HS-5 (cell line): ENCODE results near the gene DEFB119.
"Not testable (repeated sequence)": the region's sequence is repeated elsewhere in the genome, so short reads cannot be mapped to it uniquely, and the experiment has no call there.

Experiments used
- DNase-seq: peaks from one replicate; pipeline ENCODE4 v3.0.0-alpha.2; 2012; ENCODE audit warnings: low read depth

DEFB119 gene, protein sequence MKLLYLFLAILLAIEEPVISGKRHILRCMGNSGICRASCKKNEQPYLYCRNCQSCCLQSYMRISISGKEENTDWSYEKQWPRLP

DNA sequence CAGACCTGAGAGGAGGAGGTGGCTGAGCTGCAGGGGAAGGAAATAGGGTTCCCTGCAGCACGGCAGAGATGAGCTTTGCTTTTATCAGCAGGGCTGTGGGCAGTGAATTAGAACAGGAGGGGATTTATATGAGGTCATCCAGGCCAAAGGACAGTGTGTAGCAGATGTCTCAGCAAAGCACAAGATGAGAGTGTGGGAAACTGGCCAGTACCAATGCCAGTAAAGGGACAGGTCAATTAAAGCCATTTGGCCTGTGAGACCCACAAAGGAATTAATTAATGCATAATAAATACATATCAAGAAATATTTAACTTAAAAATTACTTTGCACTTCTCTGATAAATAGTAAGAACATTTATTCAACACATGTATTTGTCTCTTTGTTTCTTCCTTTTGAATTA lies at the start of gene DEFB119:
Gene DEFB119, minus strand, starts transcription at position 101 of the 400 bp plus-strand sequence. CDS start 107 bp downstream, outside the sequence.
- DNase-seq = no peak

DNA sequence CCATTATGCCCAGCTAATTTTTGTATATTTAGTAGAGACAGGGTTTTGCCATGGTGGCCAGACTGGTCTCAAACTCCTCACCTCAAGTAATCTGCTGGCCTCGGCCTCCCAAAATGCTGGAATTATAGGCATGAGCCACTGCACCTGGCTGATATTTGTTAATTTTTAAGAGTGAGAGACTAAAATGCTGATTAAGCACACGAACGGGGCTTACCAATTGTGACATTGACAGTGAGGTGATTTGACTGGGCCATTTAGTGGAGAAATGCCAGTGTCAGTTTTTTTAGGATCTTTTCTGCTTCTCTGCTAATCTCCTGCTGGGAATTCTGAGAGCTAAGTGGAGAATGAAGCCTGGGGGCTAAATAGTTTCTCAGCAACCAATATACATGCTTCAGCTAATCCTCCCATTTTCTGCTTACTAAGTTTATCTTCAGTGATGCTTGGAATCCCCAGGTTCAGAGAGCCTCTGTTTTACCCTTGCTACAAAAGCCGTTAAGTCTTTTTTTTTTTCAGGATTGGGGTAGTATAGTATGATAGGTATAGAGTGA lies 40.3 kb upstream of the DEFB119 start:
- DNase-seq = no peak

DNA sequence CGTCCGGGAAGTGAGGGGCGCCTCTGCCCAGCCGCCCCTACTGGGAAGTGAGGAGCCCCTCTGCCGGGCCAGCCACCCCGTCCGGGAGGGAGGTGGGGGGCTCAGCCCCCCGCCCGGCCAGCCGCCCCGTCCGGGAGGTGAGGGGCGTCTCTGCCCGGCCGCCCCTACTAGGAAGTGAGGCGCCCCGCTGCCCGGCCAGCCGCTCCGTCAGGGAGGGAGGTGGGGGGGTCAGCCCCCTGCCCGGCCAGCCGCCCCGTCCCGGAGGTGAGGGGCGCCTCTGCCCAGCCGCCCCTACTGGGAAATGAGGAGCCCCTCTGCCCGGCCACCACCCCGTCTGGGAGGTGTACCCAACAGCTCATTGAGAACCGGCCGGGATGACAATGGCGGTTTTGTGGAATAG lies 37.2 kb upstream of the DEFB119 start:
- DNase-seq = not testable (repeated sequence)

DNA sequence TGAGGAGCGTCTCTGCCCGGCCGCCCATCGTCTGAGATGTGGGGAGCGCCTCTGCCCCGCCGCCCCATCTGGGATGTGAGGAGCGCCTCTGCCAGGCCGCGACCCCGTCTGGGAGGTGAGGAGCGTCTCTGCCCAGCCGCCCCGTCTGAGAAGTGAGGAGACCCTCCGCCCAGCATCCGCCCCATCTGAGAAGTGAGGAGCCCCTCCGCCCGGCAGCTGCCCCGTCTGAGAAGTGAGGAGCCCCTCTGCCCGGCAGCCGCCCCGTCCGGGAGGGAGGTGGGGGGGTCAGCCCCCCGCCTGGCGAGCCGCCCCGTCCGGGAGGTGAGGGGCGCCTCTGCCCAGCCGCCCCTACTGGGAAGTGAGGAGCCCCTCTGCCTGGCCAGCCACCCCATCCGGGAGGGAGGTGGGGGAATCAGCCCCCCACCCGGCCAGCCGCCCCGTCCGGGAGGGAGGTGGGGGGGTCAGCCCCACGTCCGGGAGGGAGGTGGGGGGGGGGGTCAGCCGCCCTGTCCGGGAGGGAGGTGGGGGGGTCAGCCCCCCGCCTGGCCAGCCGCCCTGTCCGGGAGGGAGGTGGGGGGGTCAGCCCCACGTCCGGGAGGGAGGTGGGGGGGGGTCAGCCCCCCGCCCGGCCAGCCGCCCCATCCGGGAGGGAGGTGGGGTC lies 36.6 kb upstream of the DEFB119 start:
- not testable (repeated sequence) for DNase-seq

DNA sequence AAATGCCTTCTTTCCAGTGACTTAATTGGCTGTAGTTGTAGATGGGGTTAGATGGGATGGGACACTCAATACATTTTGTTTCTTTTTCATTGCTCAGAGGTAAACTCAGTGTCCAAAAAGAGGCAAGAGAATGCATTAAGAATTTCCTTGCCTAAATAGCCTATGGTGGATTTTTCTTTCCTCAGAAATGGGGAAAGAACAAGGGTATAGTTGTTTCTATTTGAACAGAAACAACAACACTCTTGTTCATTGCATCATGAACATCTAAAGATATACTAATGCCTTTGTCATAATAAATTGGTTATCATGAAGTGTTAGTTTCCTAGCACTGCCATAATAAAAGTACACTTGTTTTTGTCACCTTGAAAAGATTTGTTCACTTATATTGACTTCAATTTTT lies 35.4 kb upstream of the DEFB119 start:
- no peak for DNase-seq

DNA sequence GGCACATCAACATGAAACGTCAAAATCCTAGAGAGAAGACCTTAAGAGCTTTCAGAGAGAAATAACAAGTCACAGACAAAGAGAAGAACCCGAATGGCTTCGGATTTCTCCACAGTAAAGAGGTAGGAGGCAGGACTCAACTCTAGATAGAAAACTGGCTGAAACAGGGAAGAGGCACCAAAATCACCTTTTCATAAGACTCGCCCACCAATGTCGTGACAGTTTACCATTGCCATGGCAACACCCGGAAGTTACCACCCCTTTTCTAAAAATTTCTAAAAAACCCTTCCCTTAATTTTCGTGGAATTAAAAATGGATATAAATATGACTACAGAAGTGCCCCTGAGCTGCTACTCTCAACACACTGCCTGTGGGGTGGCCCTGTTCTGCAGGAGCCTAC lies 27.9 kb upstream of the DEFB119 start:
- DNase-seq = no peak

DNA sequence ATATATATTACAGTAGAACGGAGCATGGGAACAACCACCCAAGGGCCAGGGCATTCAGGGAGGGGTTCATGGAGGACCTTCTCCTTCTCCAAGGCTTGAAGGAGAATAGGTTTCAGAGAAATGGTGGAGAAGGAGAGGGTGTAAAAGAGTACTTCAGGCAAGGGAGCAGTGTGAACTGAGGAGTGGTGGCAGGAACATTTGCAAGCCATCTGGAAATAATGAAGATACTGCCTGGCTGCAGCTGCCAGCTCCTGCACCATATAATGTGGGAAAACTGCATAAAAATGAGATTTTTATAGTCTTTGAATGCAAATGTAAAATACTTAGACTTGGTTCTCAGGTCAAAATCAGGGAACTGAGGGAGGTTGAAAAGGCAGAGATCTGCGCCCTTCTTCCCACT lies 25.3 kb upstream of the DEFB119 start:
- DNase-seq = no peak

DNA sequence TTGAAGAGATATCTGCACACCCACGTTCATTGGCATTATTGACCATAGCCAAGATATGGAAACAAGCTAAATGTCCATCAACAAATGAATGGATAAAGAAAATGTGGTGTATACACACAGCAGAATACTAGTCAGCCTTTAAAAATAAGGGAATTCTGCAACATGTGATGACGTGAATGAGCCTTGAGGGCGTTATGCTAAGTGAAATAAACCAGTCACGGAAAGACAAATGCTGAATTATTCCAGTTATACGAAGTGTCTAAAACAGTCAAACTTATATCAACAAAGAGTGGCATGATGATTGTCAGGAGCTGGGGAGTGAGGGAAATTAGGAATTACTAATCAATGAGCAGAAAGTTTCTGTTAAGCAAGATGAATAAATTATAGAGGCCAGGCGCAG lies 24.0 kb upstream of the DEFB119 start:
- DNase-seq = no peak

DNA sequence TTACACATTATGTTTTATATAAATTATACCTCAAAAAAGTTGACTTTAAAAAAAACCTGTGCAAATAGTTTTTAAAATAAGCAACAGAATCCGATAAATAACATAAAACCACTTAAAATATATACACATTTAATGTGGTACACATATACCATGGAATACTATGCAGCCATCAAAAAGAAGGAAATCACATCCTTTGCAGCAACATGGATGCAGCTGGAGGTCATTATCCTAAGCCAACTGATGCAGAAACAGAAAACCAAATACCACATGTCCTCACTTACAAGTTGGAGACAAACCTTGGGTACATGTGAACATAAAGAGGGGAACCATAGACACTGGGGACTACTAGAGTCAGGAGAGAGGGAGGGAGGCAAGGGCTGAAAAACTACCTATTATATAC lies 19.6 kb upstream of the DEFB119 start:
- no peak for DNase-seq

DNA sequence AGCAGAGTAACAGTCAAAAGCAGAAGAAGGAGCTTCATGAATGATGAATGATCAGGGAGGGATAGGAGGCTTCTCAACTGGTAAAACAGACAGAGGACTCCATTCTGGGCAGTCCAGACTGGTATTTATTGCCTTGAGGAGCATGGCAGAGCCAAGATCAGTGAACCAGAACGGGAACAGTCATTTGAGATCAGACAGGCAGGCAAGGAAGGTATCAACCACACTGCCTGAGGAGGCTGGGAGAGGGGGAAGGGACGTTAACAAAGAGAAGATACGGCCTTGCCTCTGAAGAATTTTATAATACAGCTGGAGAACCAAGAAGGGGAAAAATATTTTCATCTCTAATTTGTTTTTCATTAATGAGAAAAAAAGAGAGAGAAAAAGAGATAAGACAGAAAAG lies 15.7 kb upstream of the DEFB119 start, which contains the start of gene DEFB121:
Gene DEFB121, minus strand, starts transcription at position 101 of the 400 bp plus-strand sequence. Its CDS starts 63 bp downstream, at position 38.
- DNase-seq = no peak

DNA sequence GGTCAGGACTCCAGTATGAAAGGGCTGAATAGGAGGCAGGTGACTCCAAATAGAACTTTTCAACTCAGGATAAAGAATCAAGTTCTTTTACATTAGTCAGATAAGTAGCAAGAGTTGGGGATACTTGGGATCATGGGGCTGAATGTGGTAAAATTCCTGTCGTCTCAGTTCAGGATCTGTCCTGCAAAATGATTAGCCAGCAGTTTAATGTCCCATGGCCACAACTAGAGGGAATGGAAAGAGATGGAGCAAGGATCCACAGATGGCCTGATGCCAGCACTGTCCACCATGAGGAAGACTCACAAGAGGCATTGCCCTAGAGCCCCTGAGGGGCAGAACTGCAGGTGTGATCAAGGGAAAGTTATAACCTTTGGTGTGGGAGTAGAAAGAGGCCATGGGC lies 13.5 kb upstream of the DEFB119 start:
- no peak for DNase-seq

DNA sequence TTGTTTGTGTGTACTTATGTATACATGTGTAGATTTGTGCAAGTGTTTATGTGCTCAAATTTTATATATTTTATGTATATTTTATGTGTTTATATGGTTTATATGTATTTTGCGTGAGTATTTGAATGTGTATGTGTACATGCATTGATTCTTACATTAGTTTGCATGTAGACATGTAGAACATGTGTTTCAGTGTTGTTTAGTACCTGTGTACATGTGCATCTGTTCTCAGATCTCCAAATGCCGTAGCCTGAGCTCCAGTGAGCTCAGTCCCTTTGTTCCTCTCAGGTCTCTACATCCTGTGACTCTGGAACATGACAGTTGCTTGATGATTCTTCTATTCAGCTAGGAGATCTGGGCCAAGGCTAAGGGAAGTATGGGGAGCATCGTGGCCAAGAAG lies 4.5 kb upstream of the DEFB119 start:
- no peak for DNase-seq

DNA sequence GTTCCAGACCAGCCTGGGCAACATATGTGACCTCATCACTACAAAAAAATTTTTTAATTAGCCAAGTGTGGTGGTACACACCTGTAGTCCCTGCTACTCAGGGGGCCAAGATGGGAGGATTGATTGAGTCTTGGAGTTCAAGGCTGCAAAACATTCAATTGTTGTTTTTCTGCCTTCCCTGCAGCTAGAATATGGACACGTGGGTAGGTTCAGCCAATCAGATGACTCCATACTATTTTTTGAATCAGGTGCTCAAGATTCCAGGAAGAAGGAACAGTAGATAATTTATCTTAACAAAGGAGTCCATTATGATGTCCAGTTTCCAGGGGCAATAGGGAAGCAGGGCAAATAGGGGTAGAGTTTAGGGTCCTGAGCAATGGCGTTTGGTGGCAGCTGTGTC lies 2.4 kb upstream of the DEFB119 start:
- DNase-seq = no peak

DNA sequence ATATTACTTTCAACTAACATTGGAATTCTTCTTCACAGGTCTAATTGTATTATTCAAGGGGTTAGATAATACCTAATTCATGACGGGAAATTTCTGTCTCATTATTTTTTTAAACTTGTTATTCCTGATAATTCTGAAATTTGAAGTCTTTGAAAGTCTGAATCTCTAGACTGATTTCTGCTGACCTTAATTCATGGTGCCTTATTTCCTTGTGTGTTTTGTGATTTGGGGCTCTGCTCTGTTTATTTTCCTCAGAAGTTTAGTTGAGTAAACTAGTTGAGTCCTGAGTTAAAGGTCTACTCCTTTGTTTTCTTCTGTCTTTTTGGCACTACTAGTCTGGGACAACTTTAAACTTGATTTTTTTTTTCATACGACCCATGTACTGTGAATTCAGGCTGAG lies 16.0 kb downstream of the DEFB119 start:
- no peak for DNase-seq

DNA sequence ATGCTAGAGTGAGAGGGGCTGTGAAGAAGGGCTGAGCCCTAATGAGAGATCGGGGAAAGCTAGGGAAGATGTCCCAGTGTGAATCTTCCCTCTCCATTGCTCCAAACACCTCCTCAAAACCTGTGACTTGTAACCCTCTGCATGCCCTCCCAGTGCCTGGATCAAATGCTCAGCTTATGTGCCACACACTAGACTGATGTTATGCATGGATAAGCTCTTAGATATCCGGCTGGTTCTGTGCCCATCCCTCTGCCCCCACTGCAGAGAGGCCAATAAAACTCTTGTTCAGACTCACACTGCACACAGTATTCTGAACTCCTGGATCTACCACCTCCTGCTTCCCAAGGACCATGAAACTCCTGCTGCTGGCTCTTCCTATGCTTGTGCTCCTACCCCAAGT lies 22.1 kb downstream of the DEFB119 start, which contains the start of gene DEFB118:
Gene DEFB118, plus strand, starts transcription at position 301 of the 400 bp plus-strand sequence. Its CDS starts 50 bp downstream, at position 351.
- no peak for DNase-seq

DNA sequence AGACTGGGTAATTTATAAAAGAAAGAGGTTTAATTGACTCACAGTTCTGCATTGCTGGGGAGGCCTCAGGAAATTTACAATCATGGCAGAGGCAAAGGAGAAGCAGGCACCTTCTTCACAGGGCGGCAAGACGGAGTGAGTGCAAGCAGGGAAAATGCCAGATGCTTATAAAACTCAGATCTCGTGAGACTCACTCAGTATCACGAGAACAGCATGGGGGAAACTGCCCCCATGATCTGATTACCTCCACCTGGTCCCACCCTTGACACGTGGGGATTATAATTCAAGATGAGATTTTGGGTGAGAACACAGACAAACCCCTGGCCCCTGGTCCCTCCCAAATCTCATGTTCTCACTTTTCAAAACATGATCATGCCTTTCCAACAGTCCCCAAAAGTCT lies 26.1 kb downstream of the DEFB119 start:
- DNase-seq = not testable (repeated sequence)

DNA sequence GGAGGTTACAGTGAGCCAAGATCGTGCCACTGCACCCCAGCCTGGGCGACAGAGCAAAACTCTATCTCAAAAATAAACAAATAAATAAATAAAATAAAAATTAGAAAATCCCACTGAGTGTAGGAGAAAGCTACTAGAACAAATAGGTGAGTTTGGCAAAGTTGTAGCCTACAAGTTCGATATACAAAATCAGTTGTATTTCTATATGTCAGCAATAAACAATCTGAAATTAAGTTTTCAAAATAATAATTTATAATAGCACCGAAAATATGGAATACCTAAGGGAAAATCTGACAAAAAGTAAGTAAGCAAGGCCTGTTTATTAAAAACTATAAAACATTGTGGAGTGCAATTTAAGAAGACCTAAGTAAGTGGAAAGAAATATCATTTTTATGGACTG lies 27.1 kb downstream of the DEFB119 start:
- no peak for DNase-seq

DNA sequence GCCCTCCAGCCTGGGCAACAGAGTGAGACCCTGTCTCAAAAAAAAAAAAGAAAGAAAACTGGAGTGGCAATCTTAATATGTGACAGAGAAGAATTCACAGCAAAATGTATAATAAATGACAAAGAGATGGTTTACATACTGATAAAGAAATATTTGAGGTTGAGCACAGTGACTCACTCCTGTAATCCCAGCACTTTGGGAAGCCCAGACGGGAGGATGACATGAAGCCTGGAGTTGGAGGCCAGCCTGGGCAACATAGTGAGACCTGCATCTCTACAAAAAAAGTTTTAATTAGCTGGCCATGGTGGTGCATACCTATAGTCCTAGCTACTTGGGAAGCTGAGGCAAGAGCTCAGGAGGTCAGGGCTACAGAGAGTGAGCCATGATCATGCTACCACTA lies 34.4 kb downstream of the DEFB119 start:
- DNase-seq = no peak

DNA sequence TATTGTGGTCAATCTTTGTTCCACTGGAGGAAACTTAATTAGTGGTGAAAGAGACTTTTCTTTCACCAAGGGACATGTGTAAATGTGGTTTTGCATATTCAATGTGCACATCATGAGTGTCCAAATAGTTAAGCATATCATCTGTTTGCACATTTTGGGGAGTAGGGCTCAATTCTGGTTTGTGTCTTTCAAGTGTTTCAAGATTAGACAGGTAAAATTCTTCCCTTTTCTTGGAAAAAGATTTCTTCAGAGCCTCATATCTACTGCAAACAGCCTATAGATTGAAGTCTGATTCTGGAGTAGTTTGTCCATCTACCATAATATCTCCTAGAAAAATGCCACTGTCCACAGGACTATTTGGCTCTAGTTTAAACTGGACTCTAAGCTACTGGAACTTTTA lies 48.9 kb downstream of the DEFB119 start:
- DNase-seq = no peak

DNA sequence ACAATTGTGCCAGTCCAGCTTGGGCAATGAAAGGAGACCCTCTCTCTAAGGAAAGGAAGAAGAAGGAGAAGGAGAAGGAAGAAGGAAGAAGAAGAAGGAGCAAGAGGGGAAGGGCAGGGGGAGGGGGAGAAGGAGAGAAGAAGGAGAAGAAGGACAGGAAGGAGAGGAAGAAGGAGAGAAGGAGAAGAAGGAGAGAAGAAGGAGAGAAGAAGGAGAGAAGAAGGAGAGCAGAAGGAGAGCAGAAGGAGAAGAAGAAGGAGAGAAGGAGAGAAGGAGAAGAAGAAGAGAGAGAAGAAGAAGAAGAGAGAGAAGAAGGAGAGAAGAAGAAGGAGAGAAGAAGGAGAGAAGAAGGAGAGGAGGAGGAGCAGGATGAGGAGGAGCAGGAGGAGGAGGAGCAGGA lies 59.5 kb downstream of the DEFB119 start:
- no peak for DNase-seq
